ENCODE data around the gene TBC1D10B.
A peak's percentile ranks its signal among the peaks of the same experiment; 100 is the strongest.

TBC1D10B gene

GRCh38 chr16:30378236-30379157 lies 8.2 kb upstream of the TBC1D10B start:
- H3K9me3 ChIP-seq (replicated peaks in 1 of 11): no peaks in the 10 kb centered on the region
- no peaks in the 10 kb centered on the region for H3K36me3 ChIP-seq
- peak overlapping the region; percentile 90 to 98 (median 94) for H3K9ac ChIP-seq
- H3K4me2 ChIP-seq: peak overlapping the region; percentile 95 to 100 (median 100)
- H4K20me1 ChIP-seq: no peaks in the 10 kb centered on the region; a peak in 2 of 22 replicates
- H3K4me3 ChIP-seq: peak overlapping the region; percentile 67 to 81 (median 72)
- peak overlapping the region; percentile 97 to 100 (median 98) for H3K27ac ChIP-seq
- TF ChIP-seq Cebpa-rat (IDR thresholded peaks at IDR 0.05): no peak
- H3K4me1 ChIP-seq: peaks cover 54 to 88% (median 71%) of the 10 kb centered on the region in 10 experiments
- H3K27me3 ChIP-seq: no peaks in the 10 kb centered on the region

GRCh38 chr16:30377812-30378235 lies 7.5 kb upstream of the TBC1D10B start:
- no peaks in the 10 kb centered on the region; a peak in 2 of 22 replicates for H4K20me1 ChIP-seq
- H3K36me3 ChIP-seq: no peaks in the 10 kb centered on the region
- peak overlapping the region; percentile 97 to 100 (median 98) for H3K27ac ChIP-seq
- H3K4me1 ChIP-seq: peaks cover 49 to 83% (median 64%) of the 10 kb centered on the region in 10 experiments
- TF ChIP-seq Cebpa-rat (IDR thresholded peaks at IDR 0.05): no peak
- H3K4me2 ChIP-seq: peak overlapping the region; percentile 79 to 100 (median 97)
- no peaks in the 10 kb centered on the region for H3K9me3 ChIP-seq (replicated peaks in 1 of 11)
- no peaks in the 10 kb centered on the region for H3K27me3 ChIP-seq
- H3K4me3 ChIP-seq: peak overlapping the region; percentile 64 to 81 (median 70)
- peak overlapping the region; percentile 90 to 98 (median 94) for H3K9ac ChIP-seq

- Histone ChIP-seq H3K9ac (peak overlapping the region; percentile 90 to 98 (median 94)), H3K4me3 (peak overlapping the region; percentile 64 to 81 (median 70)), H3K9me3 (replicated peaks in 1 of 11) (no peaks in the 10 kb centered on the region), H3K4me1 (peaks cover 43 to 83% (median 63%) of the 10 kb centered on the region in 10 experiments), H3K27ac (peak overlapping the region; percentile 97 to 100 (median 98)), H3K4me2 (peak overlapping the region; percentile 79 to 100 (median 97)), H3K27me3 (no peaks in the 10 kb centered on the region), H4K20me1 (no peaks in the 10 kb centered on the region; a peak in 2 of 22 replicates), H3K36me3 (no peaks in the 10 kb centered on the region)
- TF ChIP-seq Cebpa-rat (IDR thresholded peaks at IDR 0.05): no peak
Observed at GRCh38 chr16:30377050-30377811, 6.9 kb upstream of the TBC1D10B start.

- H3K27ac ChIP-seq: peak overlapping the region in 10 of 11 experiments; percentile 97 to 100 (median 98); a peak in 19 of 22 replicates
- peak overlapping the region in 7 of 11 experiments; percentile 90 to 98 (median 93); a peak in 7 of 22 replicates for H3K9ac ChIP-seq
- H3K27me3 ChIP-seq: no peaks in the 10 kb centered on the region
- no peaks in the 10 kb centered on the region for H3K36me3 ChIP-seq
- peak overlapping the region; percentile 79 to 100 (median 97); a peak in 20 of 22 replicates for H3K4me2 ChIP-seq
- H3K4me3 ChIP-seq: no peak overlapping the region
- no peak for TF ChIP-seq Cebpa-rat (IDR thresholded peaks at IDR 0.05)
- H3K9me3 ChIP-seq (replicated peaks in 1 of 11): no peaks in the 10 kb centered on the region
- H4K20me1 ChIP-seq: no peaks in the 10 kb centered on the region; a peak in 2 of 22 replicates
- peaks cover 41 to 83% (median 63%) of the 10 kb centered on the region in 10 experiments for H3K4me1 ChIP-seq
Observed at GRCh38 chr16:30376461-30376902, 6.2 kb upstream of the TBC1D10B start.

- H3K4me3 ChIP-seq: no peak overlapping the region
- 0 out of 22 replicates have a peak overlapping the region, but pooled peaks of 2 of the 11 experiments have one; percentile 98 for H3K9ac ChIP-seq
- H3K27me3 ChIP-seq: no peaks in the 10 kb centered on the region
- peak overlapping the region in 4 of 11 experiments; percentile 91 to 100 (median 96); a peak in 6 of 22 replicates for H3K4me2 ChIP-seq
- no peaks in the 10 kb centered on the region for H3K36me3 ChIP-seq
- H4K20me1 ChIP-seq: no peaks in the 10 kb centered on the region; a peak in 2 of 22 replicates
- peaks cover 39 to 81% (median 61%) of the 10 kb centered on the region in 10 experiments for H3K4me1 ChIP-seq
- TF ChIP-seq Cebpa-rat (IDR thresholded peaks at IDR 0.05): no peak
- no peaks in the 10 kb centered on the region for H3K9me3 ChIP-seq (replicated peaks in 1 of 11)
- peak overlapping the region in 6 of 11 experiments; percentile 97 to 100 (median 99); a peak in 10 of 22 replicates for H3K27ac ChIP-seq
Observed at GRCh38 chr16:30375864-30376263, 5.6 kb upstream of the TBC1D10B start.

- Histone ChIP-seq H3K4me1 (peaks cover 30 to 68% (median 48%) of the 10 kb centered on the region in 10 experiments), H3K36me3 (no peaks in the 10 kb centered on the region), H3K9me3 (replicated peaks in 1 of 11) (no peaks in the 10 kb centered on the region), H3K27ac (0 out of 22 replicates have a peak within 1 kb of the TSS, but pooled peaks of 2 of the 11 experiments have one; percentile 100), H4K20me1 (peaks cover 0 to 2% (median 1%) of the 10 kb centered on the region in 11 experiments; a peak in 12 of 22 replicates), H3K4me3 (no peak within 1 kb of the TSS), H3K9ac (peak within 1 kb of the TSS in 3 of 11 experiments; percentile 6 to 36 (median 23); a peak in 3 of 22 replicates), H3K27me3 (no peaks in the 10 kb centered on the region), H3K4me2 (peak within 1 kb of the TSS in 4 of 11 experiments; percentile 12 to 45 (median 18); a peak in 4 of 22 replicates)
- TF ChIP-seq Cebpa-rat (IDR thresholded peaks at IDR 0.05): no peak
Observed at GRCh38 chr16:30374538-30374937, 4.2 kb upstream of the TBC1D10B start, which contains the start of gene MYL11. TSS of gene MYL11 (plus strand) at chr16:30374802. CDS start at chr16:30374858, 56 bp downstream.

GRCh38 chr16:30372725-30373124 lies 2.4 kb upstream of the TBC1D10B start:
- Histone ChIP-seq H3K4me2 (peak overlapping the region in 1 of 11 experiments; percentile 77; a peak in 1 of 22 replicates), H3K4me1 (peaks cover 26 to 70% (median 46%) of the 10 kb centered on the region in 10 experiments), H3K9ac (peak overlapping the region in 6 of 11 experiments; percentile 33 to 78 (median 72); a peak in 4 of 22 replicates)

More at GRCh38 chr16:30372725-30373124, 2.4 kb upstream of the TBC1D10B start:
- peaks cover 0 to 4% (median 0%) of the 10 kb centered on the region in 11 experiments; a peak in 2 of 22 replicates for H3K36me3 ChIP-seq
- H4K20me1 ChIP-seq: peaks cover 16 to 21% (median 19%) of the 10 kb centered on the region in 11 experiments
- H3K9me3 ChIP-seq (replicated peaks in 1 of 11): no peaks in the 10 kb centered on the region
- no peak for TF ChIP-seq Cebpa-rat (IDR thresholded peaks at IDR 0.05)
- no peak overlapping the region for H3K4me3 ChIP-seq
- peak overlapping the region in 2 of 11 experiments; percentile 63 to 69; a peak in 2 of 22 replicates for H3K27ac ChIP-seq
- H3K27me3 ChIP-seq: no peaks in the 10 kb centered on the region
